ENCODE data around the gene NCAPD3. TPM values are rescaled to one million over a fixed set of nuclear protein-coding genes. Genes with fewer than 3 reads are reported as not detected.

Gene NCAPD3
- 100 to 1,000 TPM; 123 to 143 TPM for total RNA-seq

GRCh38 chr11:134223836-134224709 lies at the start of gene NCAPD3, which contains the start of gene VPS26B:
Gene NCAPD3 (minus strand): TSS chr11:134223967. CDS start chr11:134223926, 41 bp downstream.
Gene VPS26B (plus strand): TSS chr11:134224671. CDS start chr11:134225123, 452 bp downstream.
- CTCF ChIA-PET, result interaction anchor here (0.8 to 3.5 kb wide), 13 partner anchors 11 to 174 kb away, joined by 4 to 29 read pairs (median 8); partner anchors contain the start of genes ACAD8, GLB1L3 and THYN1
- ATAC-seq, result peak; percentile 84
- no peaks in the 10 kb centered on the region for H3K27me3 Mint-ChIP-seq
- H3K4me1 Mint-ChIP-seq, result peaks cover 65% of the 10 kb centered on the region
- DNase-seq, result peak; percentile 98
- H3K27ac Mint-ChIP-seq, result peak within 1 kb of the TSS; percentile 96
- peak within 1 kb of the TSS; percentile 96 for H3K4me3 Mint-ChIP-seq
- peaks cover 30% of the 10 kb centered on the region for H3K36me3 Mint-ChIP-seq
- H3K9me3 Mint-ChIP-seq (ENCODE audit: low read depth), result no peaks in the 10 kb centered on the region

GRCh38 chr11:134273317-134273712 lies 49.5 kb upstream of the NCAPD3 start:
- CTCF ChIA-PET, result interaction anchor here (0.9 to 6.7 kb wide), 4 partner anchors 10 to 345 kb away, joined by 3 to 62 read pairs (median 28); partner anchors contain the start of genes ACAD8, NCAPD3, THYN1 and VPS26B
- peaks cover 10% of the 10 kb centered on the region for H3K36me3 Mint-ChIP-seq
- no peak for ATAC-seq
- DNase-seq, result peak; percentile 14
- no peaks in the 10 kb centered on the region for H3K9me3 Mint-ChIP-seq (ENCODE audit: low read depth)
- peak overlapping the region; percentile 96 for H3K4me3 Mint-ChIP-seq
- H3K4me1 Mint-ChIP-seq, result peaks cover 56% of the 10 kb centered on the region
- H3K27ac Mint-ChIP-seq, result peak overlapping the region; percentile 47
- peaks cover 4% of the 10 kb centered on the region for H3K27me3 Mint-ChIP-seq

- Mint-ChIP-seq H3K27ac (peak overlapping the region; percentile 47), H3K4me3 (peak overlapping the region; percentile 96), H3K4me1 (peaks cover 56% of the 10 kb centered on the region), H3K9me3 (ENCODE audit: low read depth) (no peaks in the 10 kb centered on the region), H3K36me3 (peaks cover 10% of the 10 kb centered on the region), H3K27me3 (peaks cover 4% of the 10 kb centered on the region)
- ATAC-seq, result no peak
- CTCF ChIA-PET, result interaction anchor here (0.9 to 6.7 kb wide), 4 partner anchors 9 to 344 kb away, joined by 3 to 62 read pairs (median 15); partner anchors contain the start of genes ACAD8 and THYN1
- peak; percentile 39 for DNase-seq
Measured at GRCh38 chr11:134272381-134273316, 48.9 kb upstream of the NCAPD3 start.

GRCh38 chr11:134271978-134272377 lies 48.2 kb upstream of the NCAPD3 start:
- no peak overlapping the region for H3K27ac Mint-ChIP-seq
- ATAC-seq (no peak), DNase-seq (no peak)
- peaks cover 57% of the 10 kb centered on the region for H3K4me1 Mint-ChIP-seq
- no peaks in the 10 kb centered on the region for H3K9me3 Mint-ChIP-seq (ENCODE audit: low read depth)
- H3K27me3 Mint-ChIP-seq, result no peaks in the 10 kb centered on the region
- CTCF ChIA-PET, result interaction anchor here (1.5 to 6.7 kb wide), 3 partner anchors 8 to 23 kb away, joined by 4 to 62 read pairs (median 26); partner anchors contain the start of genes ACAD8 and THYN1
- peaks cover 7% of the 10 kb centered on the region for H3K36me3 Mint-ChIP-seq
- H3K4me3 Mint-ChIP-seq, result no peak overlapping the region

GRCh38 chr11:134270250-134270714 lies 46.5 kb upstream of the NCAPD3 start:
- peak overlapping the region; percentile 82 for H3K27ac Mint-ChIP-seq

GRCh38 chr11:134267966-134268365 lies 44.2 kb upstream of the NCAPD3 start:
- no peak overlapping the region for H3K27ac Mint-ChIP-seq
- no peak overlapping the region for H3K4me3 Mint-ChIP-seq
- H3K9me3 Mint-ChIP-seq (ENCODE audit: low read depth), result no peaks in the 10 kb centered on the region
- peaks cover 45% of the 10 kb centered on the region for H3K4me1 Mint-ChIP-seq
- H3K27me3 Mint-ChIP-seq, result no peaks in the 10 kb centered on the region
- no peak for DNase-seq
- ATAC-seq, result no peak
- CTCF ChIA-PET, result interaction anchor here (1.7 kb wide), 1 partner anchor 12 kb away, joined by 6 read pairs; no protein-coding TSS in a partner anchor
- peaks cover 11% of the 10 kb centered on the region for H3K36me3 Mint-ChIP-seq

More at GRCh38 chr11:134270250-134270714, 46.5 kb upstream of the NCAPD3 start:
- CTCF ChIA-PET, result interaction anchor here (0.9 to 2.4 kb wide), 4 partner anchors 9 to 63 kb away, joined by 3 to 10 read pairs (median 8); partner anchors contain the start of genes ACAD8, THYN1 and VPS26B
- peaks cover 62% of the 10 kb centered on the region for H3K4me1 Mint-ChIP-seq
- H3K27me3 Mint-ChIP-seq, result no peaks in the 10 kb centered on the region
- DNase-seq, result peak; percentile 69
- H3K4me3 Mint-ChIP-seq, result peak overlapping the region; percentile 56
- no peaks in the 10 kb centered on the region for H3K9me3 Mint-ChIP-seq (ENCODE audit: low read depth)
- peaks cover 8% of the 10 kb centered on the region for H3K36me3 Mint-ChIP-seq
- peak; percentile 64 for ATAC-seq

GRCh38 chr11:134267461-134267860 lies 43.7 kb upstream of the NCAPD3 start:
- H3K4me3 Mint-ChIP-seq, result no peak overlapping the region
- peaks cover 10% of the 10 kb centered on the region for H3K36me3 Mint-ChIP-seq
- no peak overlapping the region for H3K27ac Mint-ChIP-seq
- no peaks in the 10 kb centered on the region for H3K27me3 Mint-ChIP-seq
- CTCF ChIA-PET, result interaction anchor here (0.6 to 4.4 kb wide), 2 partner anchors 13 to 125 kb away, joined by 3 to 13 read pairs; partner anchors contain the start of gene ACAD8
- ATAC-seq (no peak), DNase-seq (no peak)
- no peaks in the 10 kb centered on the region for H3K9me3 Mint-ChIP-seq (ENCODE audit: low read depth)
- H3K4me1 Mint-ChIP-seq, result peaks cover 40% of the 10 kb centered on the region

- H3K36me3 Mint-ChIP-seq, result peaks cover 12% of the 10 kb centered on the region
- CTCF ChIA-PET, result interaction anchor here (0.6 to 7.0 kb wide), 3 partner anchors 8 to 124 kb away, joined by 3 to 62 read pairs (median 13); partner anchors contain the start of genes ACAD8 and GLB1L3
- no peak overlapping the region for H3K4me3 Mint-ChIP-seq
- H3K27ac Mint-ChIP-seq, result no peak overlapping the region
- no peak for DNase-seq
- no peak for ATAC-seq
- H3K4me1 Mint-ChIP-seq, result peaks cover 37% of the 10 kb centered on the region
- H3K27me3 Mint-ChIP-seq, result no peaks in the 10 kb centered on the region
- H3K9me3 Mint-ChIP-seq (ENCODE audit: low read depth), result no peaks in the 10 kb centered on the region
Measured at GRCh38 chr11:134266841-134267251, 43.1 kb upstream of the NCAPD3 start.

GRCh38 chr11:134266440-134266839 lies 42.7 kb upstream of the NCAPD3 start:
- Mint-ChIP-seq H3K4me1 (peaks cover 35% of the 10 kb centered on the region), H3K4me3 (no peak overlapping the region), H3K27ac (no peak overlapping the region), H3K27me3 (no peaks in the 10 kb centered on the region), H3K36me3 (peaks cover 11% of the 10 kb centered on the region), H3K9me3 (ENCODE audit: low read depth) (no peaks in the 10 kb centered on the region)
- CTCF ChIA-PET, result interaction anchor here (4.4 to 7.0 kb wide), 2 partner anchors 8 to 12 kb away, joined by 13 to 62 read pairs; partner anchors contain the start of genes ACAD8 and GLB1L3
- DNase-seq (no peak), ATAC-seq (no peak)

- Mint-ChIP-seq H3K9me3 (ENCODE audit: low read depth) (no peaks in the 10 kb centered on the region), H3K36me3 (peaks cover 9% of the 10 kb centered on the region), H3K27ac (peak overlapping the region; percentile 31), H3K4me3 (no peak overlapping the region), H3K4me1 (peaks cover 27% of the 10 kb centered on the region), H3K27me3 (no peaks in the 10 kb centered on the region)
- CTCF ChIA-PET, result interaction anchor here (0.7 to 7.0 kb wide), 4 partner anchors 9 to 57 kb away, joined by 3 to 62 read pairs (median 8); partner anchors contain the start of genes ACAD8 and GLB1L3
- DNase-seq, result no peak
- ATAC-seq, result no peak
Measured at GRCh38 chr11:134264966-134265764, 41.4 kb upstream of the NCAPD3 start.

- CTCF ChIA-PET, result interaction anchor here (1.0 to 7.0 kb wide), 14 partner anchors 8 to 212 kb away, joined by 3 to 62 read pairs (median 4); partner anchors contain the start of genes ACAD8, GLB1L3, NCAPD3 and THYN1
- Mint-ChIP-seq H3K4me1 (peaks cover 18% of the 10 kb centered on the region), H3K4me3 (no peak overlapping the region), H3K9me3 (ENCODE audit: low read depth) (no peaks in the 10 kb centered on the region), H3K27ac (no peak overlapping the region), H3K36me3 (peaks cover 13% of the 10 kb centered on the region), H3K27me3 (no peaks in the 10 kb centered on the region)
- DNase-seq, result peak; percentile 56
- ATAC-seq, result peak; percentile 79
Measured at GRCh38 chr11:134261626-134262488, 38.1 kb upstream of the NCAPD3 start.

Data from activated CD8-positive, alpha-beta memory T cell treated with anti-CD3 and anti-CD28 coated beads, Interleukin-2, amount 10 ng/mL, durations not matched to agents 7 days and 5 days (primary cell).